H9 (cell line): ENCODE measurements around the gene TRPC4AP. TPM values are rescaled to one million over a fixed set of nuclear protein-coding genes. Genes with fewer than 3 reads are reported as not detected.

ENCODE experiments used
- DNase-seq: peaks from one replicate; pipeline ENCODE4 v3.0.0-alpha.2; 2017
- H2AFZ ChIP-seq: one replicate; pipeline ENCODE4 v1.6.1; 2013; ENCODE audit warnings: mild to moderate bottlenecking, low read length, control low read depth, moderate library complexity
- H2AK5ac ChIP-seq: 2 replicates; pipeline ENCODE4 v1.6.1; 2013; ENCODE audit warnings: low read length, control low read depth, mixed read lengths; ENCODE audit not compliant: insufficient read length
- H2BK120ac ChIP-seq: one replicate; pipeline ENCODE4 v1.6.1; 2013; ENCODE audit warnings: low read depth, mild to moderate bottlenecking, low read length, control low read depth, inconsistent platforms; ENCODE audit not compliant: poor library complexity, severe bottlenecking
- H2BK12ac ChIP-seq: 2 replicates; pipeline ENCODE4 v1.6.1; 2013; ENCODE audit warnings: low read length, control low read depth, mixed read lengths, low read depth; ENCODE audit not compliant: insufficient read length
- H2BK15ac ChIP-seq: 2 replicates; pipeline ENCODE4 v1.6.1; 2013; ENCODE audit warnings: low read depth, low read length, control low read depth
- H2BK20ac ChIP-seq: one replicate; pipeline ENCODE4 v1.6.1; 2013; ENCODE audit warnings: low read depth, mild to moderate bottlenecking, low read length, control low read depth, inconsistent platforms; ENCODE audit not compliant: poor library complexity, severe bottlenecking
- H2BK5ac ChIP-seq: 2 replicates; pipeline ENCODE4 v1.6.1; 2013; ENCODE audit warnings: low read length, control low read depth, mixed read lengths; ENCODE audit not compliant: insufficient read length
- H3K14ac ChIP-seq: 2 replicates; pipeline ENCODE4 v1.6.1; 2013; ENCODE audit warnings: low read length, control low read depth; ENCODE audit not compliant: insufficient read depth
- H3K18ac ChIP-seq: 2 replicates; pipeline ENCODE4 v1.6.1; 2013; ENCODE audit warnings: low read depth, mild to moderate bottlenecking, mixed read lengths, low read length, control low read depth; ENCODE audit not compliant: insufficient read length
- H3K23ac ChIP-seq: 2 replicates; pipeline ENCODE4 v1.6.1; 2013; ENCODE audit warnings: low read length, control low read depth, mixed read lengths, low read depth; ENCODE audit not compliant: insufficient read length
- H3K23me2 ChIP-seq: 2 replicates; pipeline ENCODE4 v1.6.1; 2013; ENCODE audit warnings: low read depth, mild to moderate bottlenecking, mixed read lengths, low read length, control low read depth; ENCODE audit not compliant: insufficient read length, poor library complexity, severe bottlenecking
- H3K27ac ChIP-seq: 2 replicates; pipeline ENCODE4 v1.5.1; 2013; ENCODE audit warnings: low read length, control low read depth, mixed read lengths, low read depth; ENCODE audit not compliant: insufficient read length
- H3K27me3 ChIP-seq: 2 replicates; pipeline ENCODE4 v1.6.1; 2013; ENCODE audit warnings: low read length, control low read depth, inconsistent platforms; ENCODE audit not compliant: insufficient read depth
- H3K4ac ChIP-seq: 2 replicates; pipeline ENCODE4 v1.6.1; 2013; ENCODE audit warnings: low read depth, mild to moderate bottlenecking, control low read depth, inconsistent platforms, low read length, moderate library complexity
- H3K4me1 ChIP-seq: 2 replicates; pipeline ENCODE4 v1.6.1; 2013; ENCODE audit warnings: low read length, control low read depth, inconsistent platforms; ENCODE audit not compliant: insufficient read depth
- H3K4me2 ChIP-seq: 2 replicates; pipeline ENCODE4 v1.6.1; 2013; ENCODE audit warnings: low read length, control low read depth, mixed read lengths; ENCODE audit not compliant: insufficient read length, insufficient read depth
- H3K56ac ChIP-seq: 2 replicates; pipeline ENCODE4 v1.6.1; 2013; ENCODE audit warnings: low read depth, mild to moderate bottlenecking, mixed read lengths, low read length, control low read depth; ENCODE audit not compliant: insufficient read length
- H3K79me1 ChIP-seq: 2 replicates; pipeline ENCODE4 v1.6.1; 2013; ENCODE audit warnings: low read depth, mild to moderate bottlenecking, moderate library complexity, low read length, control low read depth, inconsistent platforms; ENCODE audit not compliant: insufficient read depth, poor library complexity, severe bottlenecking
- H3K79me2 ChIP-seq: 2 replicates; pipeline ENCODE4 v1.6.1; 2013; ENCODE audit warnings: low read length, control low read depth, inconsistent platforms; ENCODE audit not compliant: insufficient read depth
- H3K9ac ChIP-seq: 2 replicates; pipeline ENCODE4 v1.6.1; 2013; ENCODE audit warnings: low read length, control low read depth, mixed read lengths; ENCODE audit not compliant: insufficient read length; ENCODE audit errors: extremely low read depth
- H3K9me3 ChIP-seq: one replicate; pipeline ENCODE4 v1.6.1; 2013; ENCODE audit warnings: low read depth, low read length, inconsistent platforms; ENCODE audit not compliant: control insufficient read depth
- H3T11ph ChIP-seq: one replicate; pipeline ENCODE4 v1.6.1; 2013; ENCODE audit warnings: mild to moderate bottlenecking, low read length, control low read depth, inconsistent platforms
- H4K20me1 ChIP-seq: one replicate; pipeline ENCODE4 v1.6.1; 2013; ENCODE audit not compliant: control insufficient read depth, insufficient read length, insufficient read depth
- H4K5ac ChIP-seq: 2 replicates; pipeline ENCODE4 v1.6.1; 2013; ENCODE audit warnings: low read depth, mild to moderate bottlenecking, mixed read lengths, low read length, control low read depth; ENCODE audit not compliant: insufficient read length
- H4K8ac ChIP-seq: replicated peaks from 2 replicates; pipeline ENCODE4 v1.6.1; 2013; ENCODE audit warnings: low read length, control low read depth, mixed read lengths, low read depth; ENCODE audit not compliant: insufficient read length
- H4K91ac ChIP-seq: 2 replicates; pipeline ENCODE4 v1.6.1; 2013; ENCODE audit warnings: low read depth, mild to moderate bottlenecking, moderate library complexity, mixed read lengths, low read length, control low read depth; ENCODE audit not compliant: insufficient read length
- H3K27ac Mint-ChIP-seq, 3 experiments: 2 replicates in 2 of 3; 3 replicates in 1 of 3; pipeline ENCODE4 v1.8.0; 2020 to 2021; ENCODE audit warnings: mixed read lengths in 3 of 3, mild to moderate bottlenecking in 1 of 3, moderate library complexity in 1 of 3
- H3K27me3 Mint-ChIP-seq: 2 replicates; pipeline ENCODE4 v1.8.0; 2021; ENCODE audit warnings: low read depth, mild to moderate bottlenecking, moderate library complexity, mixed read lengths
- H3K36me3 Mint-ChIP-seq, 3 experiments: 2 replicates in 2 of 3; 3 replicates in 1 of 3; pipeline ENCODE4 v1.8.0; 2020 to 2021; ENCODE audit warnings: low read depth in 3 of 3, mixed read lengths in 3 of 3; ENCODE audit not compliant: insufficient read depth in 1 of 3
- H3K4me1 Mint-ChIP-seq, 2 experiments: 2 replicates each; pipeline ENCODE4 v1.8.0; 2020; ENCODE audit warnings: mixed read lengths in 2 of 2
- H3K4me3 Mint-ChIP-seq, 2 experiments: 2 replicates in 1 of 2; 3 replicates in 1 of 2; pipeline ENCODE4 v1.8.0; 2020 to 2021; ENCODE audit warnings: mild to moderate bottlenecking in 2 of 2, mixed read lengths in 2 of 2, moderate library complexity in 1 of 2
- H3K9me3 Mint-ChIP-seq, 2 experiments: 2 replicates in 1 of 2; 3 replicates in 1 of 2; pipeline ENCODE4 v1.8.0; 2020; ENCODE audit warnings: mild to moderate bottlenecking in 2 of 2, mixed read lengths in 2 of 2, moderate library complexity in 1 of 2
- CTCF ChIP-seq: fragments of 200-600 bp; sonication (generic); conservative IDR thresholded peaks from 3 replicates; pipeline ENCODE4 v1.8.0; 2021; ENCODE audit warnings: antibody characterized with exemption, mild to moderate bottlenecking
- WGBS: extraction: QIAGEN DNeasy Blood & Tissue Kit; methylation state at CpG from one replicate; pipeline ENCODE4 v1.1.7; 2013; ENCODE audit warnings: missing lambda C conversion rate, low lambda C conversion rate, mixed read lengths; ENCODE audit not compliant: insufficient read length; ENCODE audit errors: extremely low coverage; 5-methylcytosine and 5-hydroxymethylcytosine counted together
- total RNA-seq: library from RNA; stranded (reverse); gene quantifications from 2 replicates; pipeline ENCODE4 v1.2.1, GENCODE V29; 2021

The TRPC4AP gene
- total RNA-seq, 1 experiment from 2014 or later, result 93.9 TPM

- no peak overlapping the region for H2BK12ac ChIP-seq
- no peak overlapping the region for H2BK5ac ChIP-seq
- no peak overlapping the region for H3T11ph ChIP-seq
- no peak overlapping the region for H3K18ac ChIP-seq
- no peak overlapping the region for H3K4ac ChIP-seq
- H3K9ac ChIP-seq, result no peak overlapping the region
- no peak overlapping the region for H2AK5ac ChIP-seq
- no peaks in the 10 kb centered on the region for H3K79me2 ChIP-seq
- H3K56ac ChIP-seq, result no peak overlapping the region
- H4K5ac ChIP-seq, result no peak overlapping the region
- no peaks in the 10 kb centered on the region for H3K4me1 ChIP-seq
- H3K23ac ChIP-seq, result no peak overlapping the region
- no peaks in the 10 kb centered on the region for H3K9me3 Mint-ChIP-seq
- no peak overlapping the region for H3K4me3 Mint-ChIP-seq
- no peak overlapping the region for H4K91ac ChIP-seq
- no peak overlapping the region for H2AFZ ChIP-seq
- no peak overlapping the region for H2BK15ac ChIP-seq
- no peak overlapping the region for H3K27ac ChIP-seq
- H3K27me3 Mint-ChIP-seq, result no peaks in the 10 kb centered on the region
- H3K27ac Mint-ChIP-seq, result no peak overlapping the region; a peak in 1 of 7 replicates
- H3K4me1 Mint-ChIP-seq, result peaks cover 7 to 8% of the 10 kb centered on the region in 2 experiments
- no peak for DNase-seq
- H3K9me3 ChIP-seq, result no peaks in the 10 kb centered on the region
- H4K8ac ChIP-seq, result no peak overlapping the region
- TF ChIP-seq CTCF, result no peak
- H3K23me2 ChIP-seq, result no peaks in the 10 kb centered on the region
- no peaks in the 10 kb centered on the region for H3K27me3 ChIP-seq
- no peak overlapping the region for H3K14ac ChIP-seq
- H4K20me1 ChIP-seq, result no peaks in the 10 kb centered on the region
- peaks cover 40 to 94% (median 85%) of the 10 kb centered on the region in 3 experiments for H3K36me3 Mint-ChIP-seq
- no peak overlapping the region for H2BK20ac ChIP-seq
- no peak overlapping the region for H2BK120ac ChIP-seq
- H3K4me2 ChIP-seq, result no peak overlapping the region
- WGBS, result no CpG with 5 or more reads among the region's 7 CpGs
- no peaks in the 10 kb centered on the region for H3K79me1 ChIP-seq
Measured at GRCh38 chr20:35005463-35005961, 87.1 kb downstream of the TRPC4AP start.
